Lung (tissue), 12 donors: Measurements from ENCODE around the gene LYSMD3. TPM values are rescaled to one million over a fixed set of nuclear protein-coding genes. Genes with fewer than 3 reads are reported as not detected.
A peak's percentile ranks its signal among the peaks of the same experiment; 100 is the strongest.

Experiments used
- ATAC-seq: fragments of 200-7000 bp; cut with Tn5 transposase; one replicate; pipeline ENCODE4 v1.9.1; 2020; ENCODE audit warnings: moderate number of reproducible peaks; ENCODE audit not compliant: insufficient read depth, low FRiP score
- DNase-seq, 3 donors: peaks; one replicate each; pipeline ENCODE4 v3.0.0-alpha.2; 2013 to 2017
- H3K27ac ChIP-seq, 2 donors: one replicate each; pipeline ENCODE4 v1.5.1; 2013; ENCODE audit warnings: mild to moderate bottlenecking in 2 of 2, moderate library complexity in 2 of 2, control low read depth in 1 of 2, inconsistent platforms in 1 of 2, low read depth in 1 of 2, low read length in 1 of 2
- H3K27me3 ChIP-seq, 3 donors: one replicate each; pipeline ENCODE4 v1.5.1; 2013; ENCODE audit warnings: low read length in 2 of 3; ENCODE audit not compliant: control insufficient read depth in 3 of 3, insufficient read depth in 3 of 3
- H3K36me3 ChIP-seq, 4 donors: one replicate each; pipeline ENCODE4 v1.5.1; 2013; ENCODE audit warnings: low read length in 4 of 4, mild to moderate bottlenecking in 1 of 4, moderate library complexity in 1 of 4; ENCODE audit not compliant: control insufficient read depth in 4 of 4, insufficient read depth in 4 of 4
- H3K4me1 ChIP-seq, 5 donors: one replicate each; pipeline ENCODE4 v1.5.1; 2013; ENCODE audit warnings: low read length in 5 of 5, mild to moderate bottlenecking in 2 of 5, moderate library complexity in 1 of 5; ENCODE audit not compliant: control insufficient read depth in 5 of 5, insufficient read depth in 5 of 5
- H3K4me3 ChIP-seq: one replicate; pipeline ENCODE4 v1.5.1; 2013; ENCODE audit warnings: mild to moderate bottlenecking, control low read depth, moderate library complexity
- H3K9ac ChIP-seq, 2 donors: one replicate each; pipeline ENCODE4 v1.5.1; 2013; ENCODE audit warnings: low read length in 2 of 2, control low read depth in 1 of 2; ENCODE audit not compliant: insufficient read depth in 1 of 2
- H3K9me3 ChIP-seq, 4 donors: one replicate each; pipeline ENCODE4 v1.5.1; 2013; ENCODE audit warnings: low read length in 3 of 4, mild to moderate bottlenecking in 1 of 4, moderate library complexity in 1 of 4; ENCODE audit not compliant: control insufficient read depth in 4 of 4, insufficient read depth in 3 of 4
- CTCF ChIP-seq: IDR thresholded peaks from 2 replicates; pipeline ENCODE4 v1.5.1; 2012; ENCODE audit warnings: mild to moderate bottlenecking; ENCODE audit errors: control extremely low read depth, extremely low read depth
- WGBS, 2 donors: extraction: QIAGEN DNeasy Blood & Tissue Kit; methylation state at CpG; one replicate each; pipeline ENCODE4 v1.1.7; 2013; 5-methylcytosine and 5-hydroxymethylcytosine counted together
- polyA plus RNA-seq, 2 donors: library from polyadenylated mRNA; stranded (reverse); fragments of 200-250 nt; gene quantifications; one replicate each; pipeline ENCODE4 v1.2.1, GENCODE V29; 2013
- total RNA-seq, 2 donors: library from RNA; depleted of rRNA in 1 of 2; stranded (reverse); fragments of >200 nt in 1 of 2; gene quantifications; one replicate each; pipeline ENCODE4 v1.2.1, GENCODE V29; 2014 to 2021
- donor health status: control.
- donor health status: control.
- donor health status: Bipolar disorder and iron deficiency.
- donor health status: healthy.
- donor health status: DM: yes; HTN: yes; CAD: no.

LYSMD3 gene
- total and polyA plus RNA-seq, 4 donors: 5.7 to 32.8 (median 14.1) TPM

- H3K4me3 ChIP-seq: no peak overlapping the region
- 59 to 82% methylated on average over 2 of the region's 2 CpGs for WGBS, 2 donors
- H3K9ac ChIP-seq: no peak overlapping the region
- H3K27ac ChIP-seq: no peak overlapping the region
- DNase-seq (no peak), ATAC-seq (no peak)
- H3K9me3 ChIP-seq: no peaks in the 10 kb centered on the region
- no peak for TF ChIP-seq CTCF
- no peaks in the 10 kb centered on the region for H3K36me3 ChIP-seq
- H3K27me3 ChIP-seq: no peaks in the 10 kb centered on the region
- peaks cover 3 to 20% (median 4%) of the 10 kb centered on the region in 5 donors for H3K4me1 ChIP-seq
Measured at GRCh38 chr5:90477073-90477472, 52.3 kb downstream of the LYSMD3 start.

- Histone ChIP-seq H3K36me3 (no peaks in the 10 kb centered on the region), H3K4me3 (no peak overlapping the region), H3K4me1 (peaks cover 3 to 20% (median 4%) of the 10 kb centered on the region in 5 donors), H3K9ac (no peak overlapping the region), H3K27ac (no peak overlapping the region), H3K27me3 (no peaks in the 10 kb centered on the region), H3K9me3 (no peaks in the 10 kb centered on the region)
- 68 to 80% methylated on average over 3 of the region's 3 CpGs for WGBS, 2 donors
- DNase-seq (no peak), ATAC-seq (no peak)
- TF ChIP-seq CTCF: no peak
Measured at GRCh38 chr5:90476391-90476790, 53.0 kb downstream of the LYSMD3 start.

- no peak overlapping the region for H3K4me3 ChIP-seq
- no peak for ATAC-seq
- H3K27me3 ChIP-seq: no peaks in the 10 kb centered on the region
- H3K9ac ChIP-seq: peak overlapping the region in 1 of 2 donors; percentile 75
- no peak for TF ChIP-seq CTCF
- H3K4me1 ChIP-seq: peaks cover 3 to 20% (median 4%) of the 10 kb centered on the region in 5 donors
- H3K27ac ChIP-seq: no peak overlapping the region
- no peak for DNase-seq
- H3K36me3 ChIP-seq: no peaks in the 10 kb centered on the region
- H3K9me3 ChIP-seq: no peaks in the 10 kb centered on the region
- 83 to 85% methylated on average over 17 of the region's 17 CpGs for WGBS, 2 donors
Measured at GRCh38 chr5:90475436-90475980, 53.9 kb downstream of the LYSMD3 start.
